C4-2B (cell line): ENCODE data around the gene PTS.

Experiments used
- H3K27ac ChIP-seq: fragments of 450-650 bp; 2 replicates; pipeline ENCODE4 v1.5.1; 2017
- ZFX ChIP-seq: fragments of 450-650 bp; IDR thresholded peaks from 2 replicates; pipeline ENCODE4 v1.6.1; 2017
- TF ChIP-seq, protein P1 (sequence below): fragments of 450-650 bp; conservative IDR thresholded peaks from 2 replicates; pipeline ENCODE4 v1.5.1; 2017; ENCODE audit warnings: mild to moderate bottlenecking

Gene PTS

DNA sequence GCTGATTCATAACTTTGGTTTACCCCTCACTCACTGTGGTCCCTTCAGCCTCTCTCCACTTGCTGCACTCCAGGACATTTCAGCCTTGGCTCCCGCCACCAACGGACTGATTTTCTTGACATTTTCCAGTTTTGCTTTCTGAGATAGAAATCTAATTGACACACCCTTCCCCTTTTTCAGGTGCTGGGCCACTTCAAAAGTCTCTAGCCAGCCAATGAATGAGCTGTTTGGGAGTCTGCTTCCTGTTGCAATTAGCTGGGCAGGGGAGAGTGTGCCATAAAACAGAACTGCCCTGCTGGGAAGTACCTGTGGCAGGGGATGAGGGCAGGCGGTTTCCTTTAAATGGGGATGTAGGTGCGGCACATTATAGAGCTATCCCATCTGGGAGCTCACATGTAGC is 55.5 kb downstream of the PTS start:
- TF ChIP-seq, protein P1, sequence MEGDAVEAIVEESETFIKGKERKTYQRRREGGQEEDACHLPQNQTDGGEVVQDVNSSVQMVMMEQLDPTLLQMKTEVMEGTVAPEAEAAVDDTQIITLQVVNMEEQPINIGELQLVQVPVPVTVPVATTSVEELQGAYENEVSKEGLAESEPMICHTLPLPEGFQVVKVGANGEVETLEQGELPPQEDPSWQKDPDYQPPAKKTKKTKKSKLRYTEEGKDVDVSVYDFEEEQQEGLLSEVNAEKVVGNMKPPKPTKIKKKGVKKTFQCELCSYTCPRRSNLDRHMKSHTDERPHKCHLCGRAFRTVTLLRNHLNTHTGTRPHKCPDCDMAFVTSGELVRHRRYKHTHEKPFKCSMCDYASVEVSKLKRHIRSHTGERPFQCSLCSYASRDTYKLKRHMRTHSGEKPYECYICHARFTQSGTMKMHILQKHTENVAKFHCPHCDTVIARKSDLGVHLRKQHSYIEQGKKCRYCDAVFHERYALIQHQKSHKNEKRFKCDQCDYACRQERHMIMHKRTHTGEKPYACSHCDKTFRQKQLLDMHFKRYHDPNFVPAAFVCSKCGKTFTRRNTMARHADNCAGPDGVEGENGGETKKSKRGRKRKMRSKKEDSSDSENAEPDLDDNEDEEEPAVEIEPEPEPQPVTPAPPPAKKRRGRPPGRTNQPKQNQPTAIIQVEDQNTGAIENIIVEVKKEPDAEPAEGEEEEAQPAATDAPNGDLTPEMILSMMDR = no peak
- TF ChIP-seq ZFX = no peak

More for the DNA sequence above, 55.5 kb downstream of the PTS start:
- H3K27ac ChIP-seq = no peak overlapping the region
